IMR-90 (cell line): ENCODE results near the gene SUGCT. TPM values are rescaled to one million over a fixed set of nuclear protein-coding genes. Genes with fewer than 3 reads are reported as not detected.
A peak's percentile ranks its signal among the peaks of the same experiment; 100 is the strongest.

Source experiments
- ATAC-seq: fragments of 200-7000 bp; cut with Tn5 transposase; 2 replicates; pipeline ENCODE4 v1.9.1; 2020; ENCODE audit warnings: low read depth, mild to moderate bottlenecking, moderate library complexity
- BruUV-seq: library from RNA; stranded (reverse); fragments of 400-500 nt; replicated peaks from 2 replicates; lab custom pipeline; 2021; lab: Mats Ljungman, UMichigan
- CTCF ChIA-PET: fragments of 300-600 bp; formaldehyde crosslinking; extraction: SDS; loops from one replicate; lab custom pipeline; 2021; ENCODE audit warnings: antibody characterized with exemption; lab: Yijun Ruan, JAX
- POLR2A ChIA-PET: fragments of 300-600 bp; sonication (Branson Sonifier 250); formaldehyde crosslinking; loops from one replicate; lab custom pipeline; 2022; ENCODE audit warnings: antibody characterized with exemption; ENCODE audit not compliant: unreplicated experiment; lab: Charles Lee
- DNase-seq: peaks from one replicate; pipeline ENCODE4 v3.0.0; 2013
- H2AFZ ChIP-seq: replicated peaks from 2 replicates; pipeline ENCODE3; 2013; ENCODE audit warnings: low read length, mild to moderate bottlenecking; ENCODE audit not compliant: poor library complexity
- H2AK5ac ChIP-seq: 2 replicates; pipeline ENCODE4 v1.6.1; 2013; ENCODE audit warnings: low read depth, low read length, inconsistent platforms
- H2AK9ac ChIP-seq: replicated peaks from 2 replicates; pipeline ENCODE3; 2013; ENCODE audit warnings: mild to moderate bottlenecking, low read depth, low read length, moderate library complexity; ENCODE audit not compliant: poor library complexity
- H2BK120ac ChIP-seq: 2 replicates; pipeline ENCODE4 v1.6.1; 2013; ENCODE audit warnings: low read depth, low read length, inconsistent platforms
- H2BK15ac ChIP-seq: 3 replicates; pipeline ENCODE4 v1.6.1; 2013; ENCODE audit warnings: low read depth, low read length, inconsistent platforms
- H2BK20ac ChIP-seq: 2 replicates; pipeline ENCODE4 v1.6.1; 2013; ENCODE audit warnings: low read depth, mild to moderate bottlenecking, inconsistent platforms, low read length, moderate library complexity
- H2BK5ac ChIP-seq: 2 replicates; pipeline ENCODE4 v1.6.1; 2013; ENCODE audit warnings: mild to moderate bottlenecking, low read depth, low read length, inconsistent platforms; ENCODE audit not compliant: poor library complexity, severe bottlenecking
- H3K14ac ChIP-seq: replicated peaks from 2 replicates; pipeline ENCODE4 v1.6.1; 2013; ENCODE audit warnings: low read depth, low read length, inconsistent platforms
- H3K18ac ChIP-seq: 2 replicates; pipeline ENCODE4 v1.6.1; 2013; ENCODE audit warnings: low read depth, low read length, control low read depth
- H3K23ac ChIP-seq: 2 replicates; pipeline ENCODE4 v1.6.1; 2013; ENCODE audit warnings: low read depth, low read length, inconsistent platforms
- H3K27ac ChIP-seq: 2 replicates; pipeline ENCODE4 v1.5.1; 2013; ENCODE audit warnings: mild to moderate bottlenecking, control low read depth, low read length; ENCODE audit not compliant: insufficient read depth
- H3K27me3 ChIP-seq: 2 replicates; pipeline ENCODE4 v1.6.1; 2013; ENCODE audit warnings: low read length; ENCODE audit not compliant: control insufficient read depth, insufficient read depth
- H3K36me3 ChIP-seq: 2 replicates; pipeline ENCODE4 v1.6.1; 2013; ENCODE audit warnings: low read length, mixed read lengths; ENCODE audit not compliant: control insufficient read depth, insufficient read depth
- H3K4ac ChIP-seq: 2 replicates; pipeline ENCODE4 v1.6.1; 2013; ENCODE audit warnings: low read depth, low read length, inconsistent platforms
- H3K4me1 ChIP-seq: 2 replicates; pipeline ENCODE4 v1.6.1; 2013; ENCODE audit warnings: low read length, mixed read lengths; ENCODE audit not compliant: control insufficient read depth, insufficient read depth
- H3K4me2 ChIP-seq: 2 replicates; pipeline ENCODE4 v1.6.1; 2013; ENCODE audit warnings: low read depth, mild to moderate bottlenecking, control low read depth, low read length, moderate library complexity
- H3K4me3 ChIP-seq: 2 replicates; pipeline ENCODE4 v1.5.1; 2013; ENCODE audit warnings: low read depth, mild to moderate bottlenecking, control low read depth, low read length, moderate library complexity; ENCODE audit not compliant: insufficient read depth
- H3K56ac ChIP-seq: 2 replicates; pipeline ENCODE4 v1.6.1; 2013; ENCODE audit warnings: low read length, inconsistent platforms; ENCODE audit not compliant: insufficient read depth; ENCODE audit errors: extremely low read depth
- H3K79me1 ChIP-seq, 2 experiments: 2 replicates each; pipeline ENCODE4 v1.6.1; 2013; ENCODE audit warnings: low read length in 2 of 2, inconsistent platforms in 1 of 2, low read depth in 1 of 2
- H3K9ac ChIP-seq: 2 replicates; pipeline ENCODE4 v1.6.1; 2013; ENCODE audit warnings: low read depth, low read length, control low read depth
- H3K9me1 ChIP-seq: 2 replicates; pipeline ENCODE4 v1.6.1; 2013; ENCODE audit warnings: low read length, inconsistent platforms; ENCODE audit not compliant: insufficient read depth
- H3K9me3 ChIP-seq: 2 replicates; pipeline ENCODE4 v1.6.1; 2013; ENCODE audit warnings: low read length; ENCODE audit not compliant: control insufficient read depth, insufficient read depth
- H4K20me1 ChIP-seq: 2 replicates; pipeline ENCODE4 v1.6.1; 2013; ENCODE audit warnings: low read length, inconsistent platforms; ENCODE audit not compliant: insufficient read depth
- H4K5ac ChIP-seq: 2 replicates; pipeline ENCODE4 v1.6.1; 2013; ENCODE audit warnings: mild to moderate bottlenecking, low read depth, low read length, control low read depth
- H4K8ac ChIP-seq, 2 experiments: 2 replicates each; pipeline ENCODE4 v1.6.1; 2013; ENCODE audit warnings: low read depth in 2 of 2, low read length in 2 of 2, control low read depth in 1 of 2, inconsistent platforms in 1 of 2
- H4K91ac ChIP-seq: 2 replicates; pipeline ENCODE4 v1.6.1; 2013; ENCODE audit warnings: low read depth, low read length, inconsistent platforms; ENCODE audit not compliant: insufficient read depth
- CEBPB ChIP-seq: IDR thresholded peaks from 2 replicates; pipeline ENCODE4 v1.6.1; 2012; ENCODE audit warnings: low read depth, low read length, improper control_type of control experiment
- MXI1 ChIP-seq: IDR thresholded peaks from 2 replicates; pipeline ENCODE4 v1.6.1; 2012; ENCODE audit warnings: low read depth, mild to moderate bottlenecking, low read length, moderate library complexity, borderline replicate concordance
- RFX5 ChIP-seq: IDR thresholded peaks from 2 replicates; pipeline ENCODE4 v1.8.0; 2012; ENCODE audit warnings: low read depth, mild to moderate bottlenecking, low read length, moderate library complexity
- SMC3 ChIP-seq: fragments of 150-350 bp; IDR thresholded peaks from 2 replicates; pipeline ENCODE4 v1.6.1; 2016; ENCODE audit warnings: low read depth, mild to moderate bottlenecking, antibody characterized with exemption, low read length, moderate library complexity
- dilution Hi-C: fragments of 300-500 bp; cut with HindIII; formaldehyde crosslinking; loops from one replicate; pipeline ENCODE4 v1.14.3; 2018; ENCODE audit warnings: low sequenced_read_pairs; ENCODE audit not compliant: unreplicated experiment
- in situ Hi-C: fragments of 300-500 bp; cut with MboI; formaldehyde crosslinking; loops from 3 replicates; pipeline ENCODE4 v1.14.3; 2019; ENCODE audit warnings: low sequenced_read_pairs, inconsistent platforms, mixed read lengths
- intact Hi-C: fragments of 100-400 bp; cut with micrococcal nuclease; formaldehyde crosslinking; loops from 2 replicates; pipeline ENCODE4 v1.10.0; 2022
- polyA plus RNA-seq, 3 experiments: library from polyadenylated mRNA; depleted of rRNA; stranded (reverse); fragments of >200 nt; gene quantifications; 2 replicates each; pipeline ENCODE4 v1.2.3, GENCODE V29; 2012; ENCODE audit warnings: low replicate concordance in 1 of 3
- total RNA-seq: library from RNA; depleted of rRNA; stranded (reverse); fragments of >200 nt; gene quantifications from 2 replicates; pipeline ENCODE4 v1.2.3, GENCODE V29; 2012
- TF ChIP-seq, protein P1 (sequence below): fragments of 150-350 bp; IDR thresholded peaks from 2 replicates; pipeline ENCODE4 v1.6.1; 2016; ENCODE audit warnings: low read depth, mild to moderate bottlenecking, low read length, moderate library complexity, borderline replicate concordance

The SUGCT gene
- total and polyA plus RNA-seq, 2 of the 4 experiments (the other 2 are of a cell fraction) = 5.9 to 8.3 TPM

DNA sequence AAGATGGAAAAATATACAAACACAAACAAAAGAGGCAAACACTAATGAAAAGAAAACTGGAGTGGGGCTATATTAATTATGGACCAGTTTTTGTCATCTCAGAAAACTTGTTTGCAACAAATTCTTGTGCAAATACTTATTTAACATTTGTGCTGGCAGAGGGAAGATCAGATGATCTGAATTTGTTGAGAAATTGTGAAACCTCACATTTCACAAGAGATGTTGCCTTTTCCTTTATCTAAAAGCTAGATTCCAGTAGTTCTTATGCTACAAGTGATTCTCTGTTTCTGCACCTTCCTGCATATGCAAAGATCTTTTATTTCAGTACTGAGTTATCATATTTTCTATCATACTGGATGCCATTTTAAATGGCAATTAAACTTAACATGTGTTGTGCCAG lies 320.7 kb downstream of the SUGCT start:
- Histone ChIP-seq H3K36me3 (no peaks in the 10 kb centered on the region), H4K8ac (no peak overlapping the region), H3K9me3 (no peaks in the 10 kb centered on the region), H3K14ac (no peak overlapping the region), H2AK5ac (no peak overlapping the region), H2BK5ac (no peak overlapping the region), H3K27me3 (no peaks in the 10 kb centered on the region), H2AFZ (no peak overlapping the region), H4K91ac (no peak overlapping the region), H4K20me1 (no peaks in the 10 kb centered on the region), H3K9me1 (no peaks in the 10 kb centered on the region), H3K9ac (no peak overlapping the region), H3K79me1 (no peaks in the 10 kb centered on the region), H3K56ac (no peak overlapping the region), H2BK20ac (no peak overlapping the region), H2BK15ac (no peak overlapping the region), H4K5ac (no peak overlapping the region), H3K4me2 (peak overlapping the region; percentile 66; the same call in 1 of the 2 replicates), H3K4me3 (no peak overlapping the region), H3K18ac (no peak overlapping the region), H3K4ac (no peak overlapping the region), H3K23ac (no peak overlapping the region), H2BK120ac (no peak overlapping the region), H2AK9ac (no peak overlapping the region), H3K27ac (no peak overlapping the region), H3K4me1 (no peaks in the 10 kb centered on the region)
- dilution Hi-C loops = no loop called here
- no TSS peak for BruUV-seq
- POLR2A ChIA-PET = no interaction called here
- no peak for ATAC-seq
- in situ Hi-C loops = no loop called here
- CTCF ChIA-PET = no interaction called here
- intact Hi-C loops = no loop called here
- TF ChIP-seq RFX5 (no peak), CEBPB (peak; percentile 66), SMC3 (no peak), MXI1 (no peak)
- TF ChIP-seq, protein P1, sequence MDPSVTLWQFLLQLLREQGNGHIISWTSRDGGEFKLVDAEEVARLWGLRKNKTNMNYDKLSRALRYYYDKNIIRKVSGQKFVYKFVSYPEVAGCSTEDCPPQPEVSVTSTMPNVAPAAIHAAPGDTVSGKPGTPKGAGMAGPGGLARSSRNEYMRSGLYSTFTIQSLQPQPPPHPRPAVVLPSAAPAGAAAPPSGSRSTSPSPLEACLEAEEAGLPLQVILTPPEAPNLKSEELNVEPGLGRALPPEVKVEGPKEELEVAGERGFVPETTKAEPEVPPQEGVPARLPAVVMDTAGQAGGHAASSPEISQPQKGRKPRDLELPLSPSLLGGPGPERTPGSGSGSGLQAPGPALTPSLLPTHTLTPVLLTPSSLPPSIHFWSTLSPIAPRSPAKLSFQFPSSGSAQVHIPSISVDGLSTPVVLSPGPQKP = no peak
- peak; percentile 38 for DNase-seq
